ENCODE data around the gene HOXB4. TPM values are rescaled to one million over a fixed set of nuclear protein-coding genes. Genes with fewer than 3 reads are reported as not detected.

HOXB4 gene
- total and polyA plus RNA-seq, 12 donors, result 1.7 to 9.8 (median 3.4) TPM

DNA sequence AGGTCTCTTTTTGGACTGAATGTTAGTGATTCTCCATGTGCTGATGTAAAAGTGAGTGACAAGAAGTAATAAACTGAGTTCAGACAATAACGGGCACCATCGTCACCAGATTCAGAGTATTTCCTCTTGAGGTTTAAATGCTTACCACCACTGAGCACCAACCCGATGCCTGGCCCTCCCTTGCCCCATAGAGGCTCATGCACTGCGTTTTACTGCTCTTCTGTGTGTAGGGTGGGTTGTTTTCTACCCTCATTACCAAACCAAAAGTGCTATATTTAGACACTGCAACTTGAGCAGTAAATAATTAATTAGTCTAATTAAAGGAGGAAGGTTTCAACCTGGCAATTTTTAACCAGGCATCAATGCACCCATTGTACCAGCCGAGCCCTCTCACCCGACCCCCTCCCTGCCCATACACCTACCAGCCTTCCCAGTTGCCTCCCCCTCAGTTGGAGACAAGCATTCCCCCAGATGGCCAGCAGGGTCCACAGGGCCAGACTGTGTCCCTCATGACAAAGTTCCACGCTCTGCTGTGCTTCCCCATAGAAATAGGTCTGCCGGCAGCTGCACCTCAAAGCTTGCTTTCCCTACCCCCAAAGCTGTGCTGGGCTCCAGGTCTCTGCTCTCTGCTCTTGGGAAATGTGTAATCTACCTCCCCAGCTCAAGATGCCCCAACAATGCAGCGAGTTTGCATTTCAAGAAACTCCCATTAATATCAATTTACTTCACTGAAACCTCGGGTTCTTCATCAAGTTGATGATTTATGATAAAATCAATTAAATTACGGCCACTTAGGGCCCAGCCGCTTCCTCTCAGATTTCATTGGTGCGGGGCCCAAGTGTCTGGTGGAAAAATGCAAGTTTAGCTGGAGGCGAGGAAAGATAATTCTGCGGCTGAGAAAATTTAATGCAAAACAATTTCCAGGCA, 16.0 kb downstream of the HOXB4 start:
- no peaks in the 10 kb centered on the region for H3K36me3 ChIP-seq (replicated peaks in 1 of 2)
- no peak overlapping the region for H3K4me3 ChIP-seq
- intact Hi-C loops (cut with DNase I), result no loop called here
- H3K27ac ChIP-seq, result no peak overlapping the region
- peaks cover 0 to 25% of the 10 kb centered on the region in 2 donors for H3K4me1 ChIP-seq (replicated peaks in 1 of 2)
- no peaks in the 10 kb centered on the region for H3K9me3 ChIP-seq (replicated peaks in 1 of 3)
- 75 to 85% (median 79%) methylated on average over 15 of the region's 15 CpGs for WGBS, 4 donors
- no peaks in the 10 kb centered on the region for H3K27me3 ChIP-seq
- no peak for TF ChIP-seq POLR2A (IDR thresholded peaks at IDR 0.05)
- TF ChIP-seq, protein P1, sequence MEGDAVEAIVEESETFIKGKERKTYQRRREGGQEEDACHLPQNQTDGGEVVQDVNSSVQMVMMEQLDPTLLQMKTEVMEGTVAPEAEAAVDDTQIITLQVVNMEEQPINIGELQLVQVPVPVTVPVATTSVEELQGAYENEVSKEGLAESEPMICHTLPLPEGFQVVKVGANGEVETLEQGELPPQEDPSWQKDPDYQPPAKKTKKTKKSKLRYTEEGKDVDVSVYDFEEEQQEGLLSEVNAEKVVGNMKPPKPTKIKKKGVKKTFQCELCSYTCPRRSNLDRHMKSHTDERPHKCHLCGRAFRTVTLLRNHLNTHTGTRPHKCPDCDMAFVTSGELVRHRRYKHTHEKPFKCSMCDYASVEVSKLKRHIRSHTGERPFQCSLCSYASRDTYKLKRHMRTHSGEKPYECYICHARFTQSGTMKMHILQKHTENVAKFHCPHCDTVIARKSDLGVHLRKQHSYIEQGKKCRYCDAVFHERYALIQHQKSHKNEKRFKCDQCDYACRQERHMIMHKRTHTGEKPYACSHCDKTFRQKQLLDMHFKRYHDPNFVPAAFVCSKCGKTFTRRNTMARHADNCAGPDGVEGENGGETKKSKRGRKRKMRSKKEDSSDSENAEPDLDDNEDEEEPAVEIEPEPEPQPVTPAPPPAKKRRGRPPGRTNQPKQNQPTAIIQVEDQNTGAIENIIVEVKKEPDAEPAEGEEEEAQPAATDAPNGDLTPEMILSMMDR (IDR thresholded peaks at IDR 0.05), result peak in 1 of 6 experiments; percentile 22
- no peak for DNase-seq

DNA sequence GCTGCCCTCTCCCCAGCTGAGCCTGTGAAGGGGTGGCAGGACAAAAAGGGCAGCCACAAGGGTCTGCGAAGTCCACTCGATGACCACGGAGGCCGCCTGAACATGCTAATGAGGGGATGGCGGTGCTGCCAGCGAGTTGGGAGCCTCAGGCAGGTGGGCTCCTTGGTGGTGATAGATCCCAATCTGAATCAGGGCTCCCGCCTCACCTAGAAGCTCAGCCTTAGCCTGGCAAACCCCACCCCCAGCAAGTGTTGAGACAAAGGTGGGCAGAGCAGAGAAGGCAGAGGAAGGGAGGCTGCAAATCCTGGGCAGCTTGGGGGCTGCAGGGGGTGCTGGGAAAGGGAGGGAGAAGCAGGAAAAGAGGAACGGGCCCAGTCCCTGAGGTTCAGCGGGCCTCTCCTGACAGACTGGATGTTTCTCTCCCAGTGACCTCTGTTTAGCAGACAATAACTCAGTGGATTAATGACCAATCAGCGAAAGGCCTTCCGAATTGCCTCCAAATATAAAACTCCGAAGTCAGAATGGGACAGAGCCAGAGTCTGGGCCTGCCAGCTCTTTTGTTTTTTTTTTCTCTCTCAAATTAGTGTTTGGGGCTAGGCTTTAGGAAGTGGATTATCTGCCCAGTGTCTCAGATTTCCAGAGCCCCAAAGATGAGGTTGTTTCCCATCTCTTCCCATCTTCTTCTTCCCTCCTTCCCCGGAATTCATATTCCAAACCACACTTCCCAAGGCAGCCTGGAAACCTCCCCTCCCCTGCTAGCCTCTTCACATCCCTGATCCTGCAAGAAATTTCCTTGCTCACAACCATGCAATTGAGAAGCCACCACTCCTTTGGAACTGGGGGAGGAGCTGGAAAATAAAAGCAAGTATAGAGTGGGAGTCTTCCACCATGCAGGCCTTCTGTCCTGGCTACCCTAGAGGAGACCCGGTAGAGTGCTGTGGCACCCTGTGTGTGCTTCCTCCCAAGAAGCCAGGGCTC, 18.0 kb downstream of the HOXB4 start:
- peak in 1 of 2 donors; percentile 31 for TF ChIP-seq POLR2A (IDR thresholded peaks at IDR 0.05)
- TF ChIP-seq, protein P1 (IDR thresholded peaks at IDR 0.05), result no peak
- H3K36me3 ChIP-seq (replicated peaks in 1 of 2), result no peaks in the 10 kb centered on the region
- intact Hi-C loops (cut with DNase I), result no loop called here
- H3K4me1 ChIP-seq (replicated peaks in 1 of 2), result peaks cover 0 to 42% of the 10 kb centered on the region in 2 donors
- WGBS, 4 donors, result 64 to 67% (median 66%) methylated on average over 9 to 14 of the region's 14 CpGs
- no peak overlapping the region for H3K4me3 ChIP-seq
- H3K9me3 ChIP-seq (replicated peaks in 1 of 3), result no peaks in the 10 kb centered on the region
- H3K27me3 ChIP-seq, result no peaks in the 10 kb centered on the region
- peak in 1 of 7 donors; percentile 37 for DNase-seq
- peak overlapping the region in 2 of 5 donors; percentile 17 to 54 for H3K27ac ChIP-seq

DNA sequence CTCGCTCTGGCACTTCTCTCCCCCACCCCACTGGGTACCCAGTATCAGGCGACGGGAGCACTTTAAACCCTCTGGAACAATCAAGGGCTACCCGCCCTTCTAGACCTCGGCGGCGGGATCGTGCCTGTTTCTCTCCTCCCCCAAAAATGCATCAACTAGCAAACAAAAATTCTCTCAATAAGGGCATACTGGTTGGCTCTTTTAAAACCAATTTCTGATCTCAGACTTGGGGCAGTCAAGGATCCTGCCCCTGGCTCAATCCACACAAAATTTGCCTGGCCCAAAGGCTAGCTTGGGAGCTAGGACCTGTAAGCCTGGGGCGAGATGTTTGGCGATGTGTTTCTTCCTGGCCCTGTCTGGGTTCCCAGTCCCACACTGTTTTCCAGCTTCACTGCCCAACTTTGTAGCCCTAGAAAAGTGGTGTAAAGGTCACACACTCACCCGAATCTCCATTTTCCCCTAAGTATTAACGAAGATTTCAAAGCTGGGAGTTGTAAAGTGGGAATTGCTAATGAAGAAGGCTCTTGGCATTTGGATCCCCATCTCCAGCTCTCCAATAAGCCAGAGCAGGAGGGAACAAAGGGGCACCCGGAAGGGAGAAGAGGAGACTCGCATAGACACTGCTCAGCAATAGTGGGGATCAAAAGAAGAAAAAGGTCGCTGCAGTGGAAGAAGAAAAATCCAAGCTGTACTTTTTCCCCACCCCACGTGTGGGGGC, 18.9 kb downstream of the HOXB4 start:
- Histone ChIP-seq H3K9me3 (replicated peaks in 1 of 3) (no peaks in the 10 kb centered on the region), H3K4me3 (no peak overlapping the region), H3K27me3 (no peaks in the 10 kb centered on the region), H3K36me3 (replicated peaks in 1 of 2) (no peaks in the 10 kb centered on the region), H3K4me1 (replicated peaks in 1 of 2) (peaks cover 0 to 42% of the 10 kb centered on the region in 2 donors), H3K27ac (peak overlapping the region in 2 of 5 donors; percentile 17 to 54)
- intact Hi-C loops (cut with DNase I), result no loop called here
- WGBS, 4 donors, result 79 to 85% (median 80%) methylated on average over 16 of the region's 16 CpGs
- peak in 1 of 7 donors; percentile 7 for DNase-seq
- TF ChIP-seq POLR2A (IDR thresholded peaks at IDR 0.05), result no peak
- TF ChIP-seq, protein P1 (IDR thresholded peaks at IDR 0.05), result no peak

Measured in adrenal gland (tissue), 12 donors.